WTC11 (cell line): ENCODE results near the gene AGTR2. TPM values are rescaled to one million over a fixed set of nuclear protein-coding genes. Genes with fewer than 3 reads are reported as not detected.
"Not testable (repeated sequence)": the region's sequence is repeated elsewhere in the genome, so short reads cannot be mapped to it uniquely, and the experiment has no call there.

ENCODE experiments used
- ATAC-seq: fragments of 200-7000 bp; cut with Tn5 transposase; 2 replicates; pipeline ENCODE4 v1.10.0; 2021; ENCODE audit warnings: mild to moderate bottlenecking, moderate library complexity
- CTCF ChIA-PET: fragments of 300-600 bp; sonication (Branson Sonifier 250); formaldehyde crosslinking; loops from one replicate; lab custom pipeline; 2021; ENCODE audit warnings: antibody characterized with exemption; lab: Charles Lee
- POLR2A ChIA-PET: fragments of 350-600 bp; sonication (Branson Sonifier 250); formaldehyde crosslinking; loops from one replicate; lab custom pipeline; 2021; ENCODE audit warnings: antibody characterized with exemption; lab: Charles Lee
- DNase-seq: peaks from one replicate; pipeline ENCODE4 v3.0.0; 2021; ENCODE audit warnings: low spot score
- H3K27ac Mint-ChIP-seq: 2 replicates; pipeline ENCODE4 v1.8.0; 2021; ENCODE audit warnings: mixed read lengths
- H3K27me3 Mint-ChIP-seq: 2 replicates; pipeline ENCODE4 v1.8.0; 2021; ENCODE audit warnings: low read depth, mild to moderate bottlenecking, moderate library complexity, mixed read lengths
- H3K36me3 Mint-ChIP-seq: 2 replicates; pipeline ENCODE4 v1.8.0; 2021; ENCODE audit warnings: mixed read lengths
- H3K4me1 Mint-ChIP-seq: 2 replicates; pipeline ENCODE4 v1.8.0; 2022; ENCODE audit warnings: mixed read lengths
- H3K4me3 Mint-ChIP-seq: 2 replicates; pipeline ENCODE4 v1.8.0; 2021; ENCODE audit warnings: mild to moderate bottlenecking, moderate library complexity, mixed read lengths
- H3K9me3 Mint-ChIP-seq: 2 replicates; pipeline ENCODE4 v1.8.0; 2021; ENCODE audit warnings: mixed read lengths
- AFF4 ChIP-seq: sonication (generic); formaldehyde crosslinking; IDR thresholded peaks from 2 replicates; pipeline ENCODE4 v1.8.1; 2023; ENCODE audit warnings: mild to moderate bottlenecking, missing genetic modification reagents, borderline replicate concordance
- AR ChIP-seq: fragments of 250-450 bp; sonication (Bioruptor Pico); IDR thresholded peaks from 2 replicates; pipeline ENCODE4 v1.9.0; 2021; ENCODE audit warnings: mild to moderate bottlenecking
- ATF2 ChIP-seq: sonication (generic); formaldehyde crosslinking; IDR thresholded peaks from 2 replicates; pipeline ENCODE4 v1.8.1; 2022; ENCODE audit warnings: low read depth, missing genetic modification reagents, borderline replicate concordance
- CBFB ChIP-seq: sonication (generic); formaldehyde crosslinking; IDR thresholded peaks from 2 replicates; pipeline ENCODE4 v1.8.1; 2022; ENCODE audit warnings: mild to moderate bottlenecking, low read depth, missing genetic modification reagents
- OVOL2 ChIP-seq: fragments of 250-450 bp; sonication (Bioruptor Pico); IDR thresholded peaks from 2 replicates; pipeline ENCODE4 v1.9.0; 2021; ENCODE audit warnings: mild to moderate bottlenecking, borderline replicate concordance
- total RNA-seq: library from RNA; stranded (reverse); gene quantifications from 3 replicates; pipeline ENCODE4 v1.2.3, GENCODE V29; 2021

AGTR2 gene
- total RNA-seq, 1 experiment from 2014 or later, result not detected

GRCh38 chrX:116213262-116213661, 42.7 kb downstream of the AGTR2 start (continued):
- TF ChIP-seq AFF4 (CRISPR knock-in tag) (no peak), CBFB (CRISPR knock-in tag) (no peak), ATF2 (CRISPR knock-in tag) (no peak), AR (no peak), OVOL2 (CRISPR knock-in tag) (no peak)

- ATAC-seq, CTCF ChIA-PET, POLR2A ChIA-PET, DNase-seq, H3K9me3 Mint-ChIP-seq, H3K36me3 Mint-ChIP-seq, H3K4me3 Mint-ChIP-seq, H3K4me1 Mint-ChIP-seq, H3K27ac Mint-ChIP-seq, H3K27me3 Mint-ChIP-seq: not testable (repeated sequence)
Measured at GRCh38 chrX:116217080-116217479, 46.5 kb downstream of the AGTR2 start.
